OCI-M1 (cell line): ENCODE results near the gene AIG1.

Experiments
- DNase-seq: peaks from one replicate; lab custom pipeline; 2025; lab: John Stamatoyannopoulos, UW

AIG1 gene

DNA sequence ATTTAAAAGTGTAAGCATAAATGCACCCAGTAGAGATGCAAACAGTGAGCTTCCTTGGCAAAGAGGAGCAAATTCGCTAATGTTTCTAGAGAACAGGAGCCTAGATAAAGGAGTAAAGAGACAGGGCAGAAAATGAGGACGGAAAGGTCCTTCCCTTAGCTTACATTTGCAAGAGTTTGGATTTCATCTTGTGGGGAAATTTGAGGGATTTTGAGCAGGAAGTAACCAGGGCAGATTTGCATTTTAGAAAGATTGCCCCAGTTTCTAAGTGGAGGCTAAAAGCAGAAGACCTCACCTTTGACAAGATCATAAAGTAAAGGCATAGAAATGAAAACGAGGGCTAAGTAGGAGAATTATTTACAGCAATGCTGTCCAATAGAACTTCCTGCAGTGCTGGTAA lies 309.3 kb downstream of the AIG1 start:
- no peak for DNase-seq

DNA sequence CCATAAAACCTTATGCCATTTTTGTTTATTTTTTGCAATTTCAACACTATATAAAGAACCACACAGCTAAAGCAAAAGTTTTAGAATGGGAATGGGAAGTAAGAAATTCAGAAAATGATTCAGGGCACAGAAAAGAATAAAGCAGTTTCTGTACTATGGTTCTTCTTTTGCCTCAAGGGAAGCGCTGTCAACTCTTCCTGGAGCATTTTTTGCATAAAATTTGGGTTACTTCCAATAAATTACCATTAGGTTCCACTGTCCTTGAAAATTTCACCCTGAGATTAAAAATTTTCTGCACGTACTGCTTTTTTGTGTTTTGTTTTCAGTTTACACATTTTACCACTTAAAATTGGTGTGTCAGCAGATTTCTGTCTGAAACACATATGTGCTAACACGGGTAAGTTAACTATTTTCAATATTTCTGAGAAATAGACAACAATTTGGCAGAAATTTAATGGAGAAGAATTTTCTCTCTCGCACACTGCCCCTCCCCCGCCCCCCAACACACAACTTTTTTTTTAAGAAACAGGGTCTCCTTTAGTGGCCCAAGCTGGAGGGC lies 310.2 kb downstream of the AIG1 start:
- no peak for DNase-seq

DNA sequence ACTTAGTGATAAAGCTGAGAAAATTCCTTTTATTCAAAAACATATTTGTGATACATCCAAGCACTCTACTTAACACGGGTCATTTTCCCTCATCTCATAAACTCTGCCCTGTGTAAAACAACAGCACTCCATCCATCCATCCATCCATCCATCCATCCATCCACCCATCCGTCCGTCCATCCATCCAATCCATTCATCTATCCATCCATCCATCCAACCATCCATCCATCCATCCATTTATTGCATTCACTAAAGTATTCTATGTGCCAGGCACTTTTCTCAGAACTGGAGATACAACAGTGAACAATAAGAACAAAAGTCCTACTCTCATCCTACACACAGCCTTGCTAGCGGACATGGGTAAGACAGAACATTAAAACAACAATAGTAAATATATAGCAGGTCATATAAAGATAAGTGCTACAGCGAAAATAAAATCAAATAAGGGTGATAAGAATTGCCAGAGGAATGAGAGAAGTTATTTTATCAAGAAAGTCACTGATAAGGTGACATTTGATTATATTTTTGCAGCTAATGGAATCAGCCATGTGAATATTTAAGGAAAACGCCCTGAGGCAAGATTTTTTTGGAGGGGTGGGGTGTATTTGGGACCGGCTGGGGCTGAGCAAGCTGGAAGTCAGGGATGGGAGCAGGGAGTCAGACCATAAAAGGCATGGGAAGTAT lies 311.7 kb downstream of the AIG1 start:
- no peak for DNase-seq

DNA sequence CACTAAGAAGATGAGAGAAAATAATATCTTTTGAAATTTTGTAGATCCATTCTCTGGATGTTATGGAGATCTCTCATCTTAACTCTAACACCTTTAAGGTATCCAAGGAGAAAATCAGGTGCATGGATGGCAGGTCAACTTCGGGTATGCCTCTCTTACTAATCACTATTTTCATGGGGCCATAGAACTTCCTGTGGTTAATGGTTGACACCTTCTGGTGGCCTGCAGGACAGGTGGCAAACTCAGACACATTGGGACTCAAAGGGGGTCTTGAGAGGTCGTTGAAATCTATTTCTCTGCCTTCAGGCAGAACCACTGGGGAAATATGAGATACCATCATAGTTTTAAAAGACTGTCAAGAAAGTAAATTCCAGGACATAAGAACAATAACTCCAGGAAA lies 313.3 kb downstream of the AIG1 start:
- no peak for DNase-seq

DNA sequence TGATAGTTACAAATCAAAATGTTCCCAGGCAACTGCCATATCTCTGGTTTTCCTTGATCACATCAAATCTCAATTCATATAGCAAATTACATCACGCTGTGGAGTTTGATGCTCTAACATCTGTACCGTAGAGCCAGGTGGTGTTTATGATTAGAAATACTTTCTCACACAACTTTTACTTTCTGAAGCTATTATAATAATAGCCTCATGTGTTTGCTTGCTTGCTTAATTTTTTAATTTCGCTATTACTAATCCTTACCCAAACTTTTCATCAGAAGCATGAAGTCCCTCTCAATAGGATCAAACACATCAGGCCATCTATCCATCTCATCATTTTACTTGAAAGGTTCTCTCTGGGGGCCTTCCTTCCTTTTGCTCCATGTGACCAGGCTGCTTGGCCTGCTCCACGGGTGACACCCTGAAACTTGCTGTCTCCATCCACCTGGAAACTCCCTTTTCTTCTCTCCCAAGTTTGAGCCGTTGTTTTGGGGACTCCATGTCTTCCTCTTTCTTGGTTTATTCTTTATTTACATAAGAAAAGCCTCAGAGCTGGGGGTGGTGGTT lies 314.4 kb downstream of the AIG1 start:
- no peak for DNase-seq

DNA sequence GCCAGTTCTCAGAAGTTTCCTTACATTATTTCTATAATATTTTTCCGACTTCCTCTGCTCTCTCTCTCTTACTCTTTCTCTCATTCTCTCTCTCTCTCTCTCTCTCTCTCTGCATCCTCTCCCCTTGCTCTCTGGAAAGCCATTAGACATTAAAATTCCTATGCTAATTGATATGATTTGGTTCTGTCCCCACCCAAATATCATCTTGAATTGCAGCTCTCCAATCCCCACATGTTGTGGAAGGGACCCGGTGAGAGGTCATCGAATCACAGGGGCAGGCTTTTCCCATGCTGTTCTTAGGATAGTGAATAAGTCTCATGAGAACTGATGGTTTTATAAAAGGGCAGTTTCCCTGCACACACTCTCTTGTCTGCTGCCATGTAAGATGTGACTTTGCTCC lies 315.7 kb downstream of the AIG1 start:
- DNase-seq, result no peak

DNA sequence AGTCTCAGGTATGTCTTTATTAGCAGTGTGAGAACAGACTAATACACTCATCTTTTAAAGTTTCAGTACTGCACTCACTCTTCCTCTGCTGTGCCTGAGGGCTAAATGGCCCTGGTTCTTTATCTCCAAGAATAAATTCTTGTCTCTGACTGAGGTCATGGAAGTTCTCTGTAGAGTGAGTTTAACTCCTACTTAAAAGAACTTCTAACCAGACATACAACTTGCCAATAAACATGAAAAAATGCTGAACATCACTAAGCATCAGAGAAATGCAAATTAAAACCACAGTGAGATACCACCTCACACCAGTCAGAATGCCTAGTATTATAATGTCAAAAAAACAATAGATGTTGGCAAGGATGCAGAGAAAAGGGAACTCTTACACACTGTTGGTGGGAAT lies 316.2 kb downstream of the AIG1 start:
- no peak for DNase-seq

DNA sequence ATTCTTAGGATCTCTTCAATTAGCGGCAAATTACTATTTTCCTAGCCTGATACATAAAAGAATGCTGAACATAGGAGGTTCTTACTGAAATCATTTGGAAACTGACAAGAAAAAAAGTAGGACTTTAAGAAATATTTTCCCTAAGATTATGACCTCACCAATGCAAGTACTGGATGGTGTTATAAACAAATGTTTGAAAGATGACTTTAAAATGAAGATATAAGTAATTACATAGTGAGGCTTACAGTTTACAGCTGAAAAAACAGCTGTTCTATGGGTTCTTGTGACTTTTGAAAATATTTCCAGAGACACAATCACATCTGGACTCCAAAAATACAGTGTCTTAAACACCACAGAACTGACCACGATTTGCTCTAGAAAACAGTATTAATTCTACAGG lies 324.9 kb downstream of the AIG1 start:
- no peak for DNase-seq

DNA sequence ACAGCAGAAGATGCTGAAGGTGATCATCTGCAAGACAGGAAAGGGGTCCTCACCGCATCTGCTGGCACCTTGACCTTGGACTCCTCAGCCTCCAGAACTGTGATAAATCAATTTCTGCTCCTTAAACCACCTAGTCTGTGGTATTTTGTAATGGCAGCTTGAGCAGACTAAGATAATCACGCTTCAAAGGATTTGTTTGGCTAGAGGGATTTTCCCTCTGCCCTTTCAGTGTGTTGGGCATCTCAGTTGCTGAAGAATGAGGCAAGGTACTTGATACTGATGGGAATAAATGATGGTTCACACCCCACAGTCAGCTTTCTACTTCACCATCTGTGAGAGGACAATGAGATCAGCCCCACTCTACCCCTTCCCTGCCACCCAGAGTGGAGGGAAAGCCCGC lies 329.6 kb downstream of the AIG1 start:
- no peak for DNase-seq
